ENCODE measurements around the gene MED9. TPM values are rescaled to one million over a fixed set of nuclear protein-coding genes. Genes with fewer than 3 reads are reported as not detected.

The MED9 gene
- total RNA-seq, 2 experiments from 2014 or later = 13.8 to 15.0 TPM

GRCh38 chr17:17520599-17521232 lies 43.9 kb downstream of the MED9 start:
- peaks cover 7% of the 10 kb centered on the region for H3K4me1 Mint-ChIP-seq
- no peaks in the 10 kb centered on the region for H3K27me3 Mint-ChIP-seq
- H3K4me3 Mint-ChIP-seq = no peak overlapping the region
- DNase-seq = no peak
- no peaks in the 10 kb centered on the region for H3K36me3 Mint-ChIP-seq
- no peaks in the 10 kb centered on the region for H3K9me3 Mint-ChIP-seq
- no peak overlapping the region for H3K27ac Mint-ChIP-seq

GRCh38 chr17:17523001-17523730 lies 46.4 kb downstream of the MED9 start:
- Mint-ChIP-seq H3K27me3 (no peaks in the 10 kb centered on the region), H3K9me3 (no peaks in the 10 kb centered on the region)

DNA sequence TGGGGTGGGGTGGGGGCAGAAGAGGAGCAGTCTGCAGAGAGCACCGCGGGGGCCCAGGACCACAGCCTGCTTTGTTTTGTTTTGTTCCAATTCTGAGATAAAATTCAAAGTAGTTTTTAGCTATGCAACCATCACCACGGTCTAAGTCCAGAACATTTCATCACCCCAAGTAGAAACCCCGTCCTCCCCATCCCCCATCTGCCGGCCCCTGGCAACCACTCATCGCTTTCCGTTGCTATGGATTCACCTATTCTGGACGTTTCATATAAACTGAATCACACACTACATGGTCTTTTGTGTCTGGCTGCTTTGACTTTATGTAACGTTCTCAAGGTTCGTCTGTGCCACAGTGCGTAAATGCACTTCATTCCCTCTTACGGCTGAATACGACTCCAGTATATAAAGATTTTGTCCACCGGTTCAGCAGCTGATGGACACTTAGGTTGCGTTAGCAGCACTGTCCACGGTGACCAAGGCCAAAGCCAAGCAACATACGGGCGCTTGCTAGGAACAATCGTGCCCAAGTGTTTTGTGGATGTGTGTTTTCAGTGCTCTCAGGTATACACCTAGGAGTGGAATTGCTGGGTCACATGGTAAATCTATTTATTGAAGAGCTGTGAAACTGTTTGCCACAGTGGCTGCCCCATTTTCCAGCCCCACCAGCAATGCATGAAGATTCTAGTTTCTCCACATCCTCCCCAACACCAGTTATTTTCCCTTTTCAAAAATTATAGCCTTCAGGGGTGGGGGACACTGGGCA lies 47.1 kb downstream of the MED9 start:
- no peaks in the 10 kb centered on the region for H3K4me1 Mint-ChIP-seq
- no peaks in the 10 kb centered on the region for H3K27me3 Mint-ChIP-seq
- DNase-seq = no peak
- H3K4me3 Mint-ChIP-seq = no peak overlapping the region
- no peaks in the 10 kb centered on the region for H3K36me3 Mint-ChIP-seq
- H3K9me3 Mint-ChIP-seq = no peaks in the 10 kb centered on the region
- H3K27ac Mint-ChIP-seq = no peak overlapping the region

More at GRCh38 chr17:17523001-17523730, 46.4 kb downstream of the MED9 start:
- no peak for DNase-seq
- Mint-ChIP-seq H3K4me3 (no peak overlapping the region), H3K36me3 (no peaks in the 10 kb centered on the region), H3K4me1 (no peaks in the 10 kb centered on the region), H3K27ac (no peak overlapping the region)

- no peaks in the 10 kb centered on the region for H3K27me3 Mint-ChIP-seq
- DNase-seq = no peak
- H3K27ac Mint-ChIP-seq = no peak overlapping the region
- no peaks in the 10 kb centered on the region for H3K4me1 Mint-ChIP-seq
- H3K36me3 Mint-ChIP-seq = no peaks in the 10 kb centered on the region
- H3K4me3 Mint-ChIP-seq = no peak overlapping the region
- no peaks in the 10 kb centered on the region for H3K9me3 Mint-ChIP-seq
Measured at GRCh38 chr17:17525311-17525710, 48.5 kb downstream of the MED9 start.

- Mint-ChIP-seq H3K9me3 (no peaks in the 10 kb centered on the region), H3K36me3 (no peaks in the 10 kb centered on the region), H3K27me3 (no peaks in the 10 kb centered on the region), H3K4me1 (no peaks in the 10 kb centered on the region), H3K4me3 (no peak overlapping the region), H3K27ac (no peak overlapping the region)
- DNase-seq = no peak
Measured at GRCh38 chr17:17525956-17526355, 49.2 kb downstream of the MED9 start.

GRCh38 chr17:17526369-17526768 lies 49.6 kb downstream of the MED9 start:
- Mint-ChIP-seq H3K4me3 (no peak overlapping the region), H3K27ac (no peak overlapping the region), H3K4me1 (no peaks in the 10 kb centered on the region), H3K27me3 (no peaks in the 10 kb centered on the region), H3K36me3 (no peaks in the 10 kb centered on the region), H3K9me3 (no peaks in the 10 kb centered on the region)
- DNase-seq = no peak

- no peak for DNase-seq
- no peak overlapping the region for H3K4me3 Mint-ChIP-seq
- H3K9me3 Mint-ChIP-seq = no peaks in the 10 kb centered on the region
- H3K4me1 Mint-ChIP-seq = no peaks in the 10 kb centered on the region
- no peaks in the 10 kb centered on the region for H3K36me3 Mint-ChIP-seq
- no peaks in the 10 kb centered on the region for H3K27me3 Mint-ChIP-seq
- no peak overlapping the region for H3K27ac Mint-ChIP-seq
Measured at GRCh38 chr17:17527534-17527933, 50.7 kb downstream of the MED9 start.

GRCh38 chr17:17527956-17528500 lies 51.2 kb downstream of the MED9 start:
- no peak for DNase-seq
- Mint-ChIP-seq H3K4me3 (no peak overlapping the region), H3K9me3 (no peaks in the 10 kb centered on the region), H3K27me3 (no peaks in the 10 kb centered on the region), H3K4me1 (no peaks in the 10 kb centered on the region), H3K27ac (no peak overlapping the region), H3K36me3 (no peaks in the 10 kb centered on the region)

DNA sequence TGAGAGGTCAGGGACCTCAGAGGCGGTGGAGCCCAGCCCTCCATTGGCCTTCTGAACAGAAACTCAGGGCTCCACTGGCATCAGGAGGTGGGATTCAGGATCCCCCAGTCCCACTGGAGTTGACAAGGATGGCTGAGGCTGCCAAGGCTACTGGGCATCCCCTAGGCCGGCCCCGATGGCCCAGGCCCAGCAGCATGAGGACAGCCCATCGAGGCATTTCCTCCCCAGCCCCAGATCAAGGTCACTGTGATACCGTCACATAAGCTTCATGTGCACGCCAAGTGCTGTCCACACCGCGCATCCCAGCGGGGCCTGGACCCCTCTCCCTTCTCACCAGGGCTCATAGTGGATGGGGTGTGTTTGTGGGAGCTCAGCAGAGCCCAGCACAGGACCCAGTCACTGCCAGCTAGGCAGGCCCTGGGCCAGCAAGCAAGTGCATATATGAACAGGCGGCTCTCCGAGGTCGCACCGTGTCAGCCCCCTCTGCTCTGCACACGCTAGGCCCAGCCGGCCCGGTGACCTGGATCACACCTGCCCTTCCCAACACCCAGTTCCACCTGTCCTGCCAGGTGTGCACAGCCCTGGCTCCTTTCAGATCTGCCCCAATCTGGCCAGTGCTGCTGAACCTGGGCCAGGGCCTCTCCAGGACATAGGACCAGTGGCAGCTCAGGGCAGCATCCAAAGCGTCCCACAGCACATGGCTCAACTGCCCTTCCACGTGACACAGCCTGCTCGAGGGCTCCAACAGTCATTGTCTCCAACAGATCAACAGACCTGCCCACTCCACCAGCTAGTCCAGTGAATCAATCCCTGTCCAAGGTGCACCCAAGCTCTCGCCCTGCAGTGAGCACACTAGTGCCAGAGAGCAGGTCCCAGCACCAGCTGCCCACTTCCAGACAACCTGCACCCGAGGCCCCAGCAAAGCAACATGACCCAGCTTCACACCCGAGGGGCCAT lies 52.2 kb downstream of the MED9 start:
- Mint-ChIP-seq H3K27me3 (no peaks in the 10 kb centered on the region), H3K9me3 (no peaks in the 10 kb centered on the region), H3K27ac (no peak overlapping the region), H3K4me3 (no peak overlapping the region), H3K4me1 (no peaks in the 10 kb centered on the region), H3K36me3 (no peaks in the 10 kb centered on the region)
- no peak for DNase-seq

DNA sequence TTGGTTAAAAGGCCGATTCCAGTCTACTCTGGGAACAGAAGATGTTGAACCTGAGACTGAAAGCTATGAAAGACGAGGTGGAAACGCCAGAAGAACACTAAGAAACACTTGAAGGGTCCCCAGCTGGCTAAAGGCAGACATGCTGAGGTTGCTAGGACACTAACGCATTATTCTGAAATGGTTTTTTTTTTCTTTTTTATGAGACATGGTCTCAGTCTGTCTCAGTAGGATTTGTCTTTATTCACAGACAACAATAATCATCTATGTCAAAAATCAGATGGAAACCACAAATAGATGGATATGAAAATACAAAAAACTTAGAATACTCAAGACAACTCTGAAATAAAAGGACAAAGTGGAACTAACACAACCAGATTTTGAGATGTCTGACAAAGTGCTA lies 54.4 kb downstream of the MED9 start:
- no peaks in the 10 kb centered on the region for H3K4me1 Mint-ChIP-seq

GRCh38 chr17:17532991-17533390 lies 56.2 kb downstream of the MED9 start:
- no peak for DNase-seq
- H3K9me3 Mint-ChIP-seq = no peaks in the 10 kb centered on the region
- H3K4me1 Mint-ChIP-seq = no peaks in the 10 kb centered on the region
- H3K36me3 Mint-ChIP-seq = no peaks in the 10 kb centered on the region
- no peak overlapping the region for H3K27ac Mint-ChIP-seq
- H3K27me3 Mint-ChIP-seq = no peaks in the 10 kb centered on the region
- no peak overlapping the region for H3K4me3 Mint-ChIP-seq

More for the DNA sequence above, 54.4 kb downstream of the MED9 start:
- Mint-ChIP-seq H3K9me3 (no peaks in the 10 kb centered on the region), H3K27me3 (no peaks in the 10 kb centered on the region), H3K4me3 (no peak overlapping the region), H3K27ac (no peak overlapping the region), H3K36me3 (no peaks in the 10 kb centered on the region)
- DNase-seq = no peak

GRCh38 chr17:17533901-17534441 lies 57.2 kb downstream of the MED9 start:
- Mint-ChIP-seq H3K4me1 (no peaks in the 10 kb centered on the region), H3K36me3 (no peaks in the 10 kb centered on the region), H3K27ac (no peak overlapping the region), H3K4me3 (no peak overlapping the region), H3K9me3 (no peaks in the 10 kb centered on the region), H3K27me3 (no peaks in the 10 kb centered on the region)
- DNase-seq = no peak

GRCh38 chr17:17535957-17536356 lies 59.2 kb downstream of the MED9 start:
- no peaks in the 10 kb centered on the region for H3K27me3 Mint-ChIP-seq
- H3K9me3 Mint-ChIP-seq = no peaks in the 10 kb centered on the region
- no peaks in the 10 kb centered on the region for H3K36me3 Mint-ChIP-seq
- H3K27ac Mint-ChIP-seq = no peak overlapping the region
- no peak for DNase-seq
- H3K4me1 Mint-ChIP-seq = no peaks in the 10 kb centered on the region
- H3K4me3 Mint-ChIP-seq = no peak overlapping the region

- Mint-ChIP-seq H3K4me3 (no peak overlapping the region), H3K4me1 (no peaks in the 10 kb centered on the region), H3K27ac (no peak overlapping the region), H3K27me3 (no peaks in the 10 kb centered on the region), H3K36me3 (no peaks in the 10 kb centered on the region), H3K9me3 (no peaks in the 10 kb centered on the region)
- DNase-seq = no peak
Measured at GRCh38 chr17:17536702-17537101, 59.9 kb downstream of the MED9 start.

Measured in activated naive CD8-positive, alpha-beta T cell treated with anti-CD3 and anti-CD28 coated beads for 36 hours (primary cell).